ENCODE data around the gene FBXW11.

DNA sequence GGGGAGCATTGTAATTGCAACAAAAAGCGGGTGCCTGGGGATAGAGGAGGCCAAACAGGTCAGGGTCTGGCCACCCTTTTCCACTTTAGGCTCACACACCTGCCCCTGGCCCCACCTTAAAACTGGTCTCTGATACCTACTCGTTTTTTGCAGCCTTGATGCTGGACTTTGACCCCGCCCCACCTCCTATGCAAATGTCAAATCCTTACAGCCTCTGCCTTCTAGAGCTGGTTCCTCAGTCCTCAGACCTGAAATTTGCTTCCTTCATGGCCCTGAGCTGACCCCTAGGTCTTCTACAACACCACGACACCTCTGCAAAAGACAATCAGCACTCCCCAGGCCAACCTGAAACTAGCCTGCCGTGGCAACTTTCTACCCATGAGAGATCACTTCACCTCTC, 183.2 kb downstream of the FBXW11 start:
- TF ChIP-seq POLR2AphosphoS5 (IDR thresholded peaks at IDR 0.05) (no peak), POLR2A (IDR thresholded peaks at IDR 0.05) (no peak), CTCF (IDR thresholded peaks at IDR 0.05) (no peak), EP300 (IDR thresholded peaks at IDR 0.05) (no peak)

All from suprapubic skin (tissue), 4 donors.